ENCODE results near the gene CLC.
"Not testable (repeated sequence)": the region's sequence is repeated elsewhere in the genome, so short reads cannot be mapped to it uniquely, and the experiment has no call there.

CLC gene

DNA sequence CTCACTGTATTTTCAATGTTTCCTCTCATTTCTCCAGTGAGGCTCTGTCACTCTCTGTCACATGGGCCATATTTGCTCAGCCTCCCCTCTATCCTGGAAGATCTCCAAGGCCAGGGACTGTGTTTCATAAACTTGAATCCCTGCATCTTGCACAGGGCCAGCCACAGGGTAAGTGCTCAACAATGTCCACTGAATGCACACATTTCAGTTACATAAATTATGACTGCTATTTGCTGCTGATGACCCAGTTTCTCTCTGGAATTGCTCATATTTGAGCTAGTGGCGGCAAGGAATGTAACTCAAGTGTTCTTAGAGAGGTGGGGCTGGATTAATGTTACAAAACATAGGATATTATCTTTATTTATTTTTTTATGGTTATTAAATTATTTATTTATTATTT lies 6.1 kb downstream of the CLC start:
- DNase-seq (ENCODE audit: low read depth in 1 of 2, low spot score in 1 of 2), result no peak

- no peak for DNase-seq (ENCODE audit: low read depth in 1 of 2, low spot score in 1 of 2)
Observed at GRCh38 chr19:39729594-39729993, 8.2 kb downstream of the CLC start.

DNA sequence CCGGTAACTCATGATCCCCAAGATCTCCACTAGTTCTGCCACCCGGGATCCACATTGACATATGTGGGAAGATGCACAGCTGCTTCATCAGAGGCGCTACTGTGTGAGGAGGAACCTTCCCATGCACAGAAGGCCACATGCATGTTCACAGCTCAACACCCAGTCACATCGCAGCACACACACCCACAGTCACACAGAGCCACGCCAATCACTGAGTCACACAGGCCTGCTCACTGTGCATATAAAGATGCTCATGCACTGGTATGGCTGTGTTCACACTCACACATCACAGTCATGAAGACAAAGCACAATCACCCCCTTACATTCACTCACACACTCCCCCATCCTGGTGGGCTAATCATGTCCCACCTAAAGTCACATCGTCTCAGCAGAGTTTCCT lies 9.8 kb downstream of the CLC start:
- no peak for DNase-seq (ENCODE audit: low read depth in 1 of 2, low spot score in 1 of 2)

DNA sequence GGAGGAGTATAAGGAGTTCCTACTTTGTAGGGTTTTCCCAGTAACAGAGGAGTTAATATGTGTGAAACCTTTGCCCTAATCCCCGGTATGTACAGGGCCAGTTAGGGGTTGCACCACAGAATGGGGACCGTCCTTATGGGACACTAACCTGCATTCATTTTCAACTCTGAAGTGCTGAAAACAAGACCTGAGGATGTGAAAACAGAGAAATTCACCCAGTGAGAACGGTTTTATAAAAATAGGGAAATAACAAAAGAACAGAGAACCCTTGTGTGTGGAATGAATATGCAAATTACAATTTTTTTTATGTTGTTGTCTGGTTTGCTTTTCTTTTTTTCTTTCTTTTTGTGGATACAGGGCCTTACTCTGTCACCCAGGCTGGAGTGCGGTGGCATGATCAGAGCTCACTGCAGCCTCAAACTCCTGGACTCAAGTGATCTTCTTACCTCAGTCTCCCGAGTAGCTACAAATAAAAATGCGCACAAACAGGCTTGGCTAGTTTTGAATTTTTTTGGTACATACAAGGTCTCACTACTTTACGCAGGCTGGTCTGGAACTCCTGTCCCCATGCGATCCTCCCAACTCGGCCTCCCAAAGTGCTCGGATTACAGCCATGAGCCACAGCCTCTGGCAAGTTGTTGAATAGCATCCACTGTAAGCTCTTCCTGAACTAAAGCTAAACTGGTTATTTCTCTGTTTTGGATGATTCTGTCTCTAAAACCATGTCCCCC lies 10.6 kb downstream of the CLC start:
- no peak for DNase-seq (ENCODE audit: low read depth in 1 of 2, low spot score in 1 of 2)

- no peak for DNase-seq (ENCODE audit: low read depth in 1 of 2, low spot score in 1 of 2)
Observed at GRCh38 chr19:39725995-39726394, 11.8 kb downstream of the CLC start.

- DNase-seq (ENCODE audit: low read depth in 1 of 2, low spot score in 1 of 2), result not testable (repeated sequence)
Observed at GRCh38 chr19:39720144-39720543, 17.7 kb downstream of the CLC start.

- no peak for DNase-seq (ENCODE audit: low read depth in 1 of 2, low spot score in 1 of 2)
Observed at GRCh38 chr19:39710333-39710890, 27.4 kb downstream of the CLC start.

GRCh38 chr19:39709026-39709872 lies 28.6 kb downstream of the CLC start:
- DNase-seq (ENCODE audit: low read depth in 1 of 2, low spot score in 1 of 2), result no peak

- DNase-seq (ENCODE audit: low read depth in 1 of 2, low spot score in 1 of 2), result no peak
Observed at GRCh38 chr19:39708594-39708993, 29.2 kb downstream of the CLC start.

DNA sequence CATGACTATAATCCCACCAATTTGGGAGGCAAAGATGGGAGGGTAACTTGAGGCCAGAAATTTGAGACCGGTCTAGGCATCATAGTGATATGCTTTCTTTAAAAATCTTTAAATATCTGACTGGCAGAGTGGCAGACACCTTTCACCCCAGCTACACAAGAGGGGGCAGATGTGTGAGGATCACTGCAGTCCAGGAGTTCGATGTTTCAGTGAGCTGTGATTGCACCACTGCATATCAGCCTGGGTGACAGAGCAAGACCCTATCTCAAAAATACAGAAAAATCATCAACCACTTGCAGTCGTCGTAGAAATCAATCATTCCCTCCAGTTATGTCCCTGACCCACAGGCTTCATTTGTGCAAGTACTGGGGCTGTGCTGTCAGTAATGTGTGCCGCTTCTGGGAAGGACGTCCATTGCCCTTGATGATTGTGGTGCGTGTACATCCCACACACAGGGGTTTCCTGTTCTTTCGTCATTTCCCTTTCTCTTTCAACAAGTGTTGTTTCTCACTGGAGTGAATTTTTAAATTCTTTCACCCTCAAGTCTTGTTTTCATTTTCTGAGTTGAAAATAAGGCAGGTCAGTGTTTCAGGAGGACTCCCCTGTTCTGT lies 32.1 kb downstream of the CLC start:
- DNase-seq (ENCODE audit: low read depth in 1 of 2, low spot score in 1 of 2), result no peak

- no peak for DNase-seq (ENCODE audit: low read depth in 1 of 2, low spot score in 1 of 2)
Observed at GRCh38 chr19:39704181-39705044, 33.4 kb downstream of the CLC start, which contains the start of gene LGALS14. Gene LGALS14 (plus strand): TSS chr19:39704481. CDS start chr19:39704529, 48 bp downstream.

DNA sequence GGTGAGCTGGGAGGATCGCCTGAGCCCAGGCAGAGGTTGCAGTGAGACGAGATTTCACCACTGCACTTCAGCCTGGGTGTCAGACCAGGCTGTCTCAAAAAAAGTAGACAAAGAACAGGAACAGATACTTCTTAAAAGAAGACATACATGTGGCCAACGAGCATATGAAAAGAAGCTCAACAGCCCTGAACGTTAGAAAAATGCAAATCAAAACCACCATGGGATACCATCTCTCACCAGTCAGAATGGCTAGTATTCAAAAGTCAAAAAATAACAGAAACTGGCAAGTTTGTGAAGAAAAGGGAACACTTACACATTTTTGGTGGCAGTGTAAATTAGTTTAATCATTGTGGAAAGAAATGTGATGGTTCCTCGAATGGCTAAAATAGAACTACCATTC lies 36.5 kb downstream of the CLC start:
- DNase-seq (ENCODE audit: low read depth in 1 of 2, low spot score in 1 of 2), result no peak

- no peak for DNase-seq (ENCODE audit: low read depth in 1 of 2, low spot score in 1 of 2)
Observed at GRCh38 chr19:39698535-39698934, 39.3 kb downstream of the CLC start.

DNA sequence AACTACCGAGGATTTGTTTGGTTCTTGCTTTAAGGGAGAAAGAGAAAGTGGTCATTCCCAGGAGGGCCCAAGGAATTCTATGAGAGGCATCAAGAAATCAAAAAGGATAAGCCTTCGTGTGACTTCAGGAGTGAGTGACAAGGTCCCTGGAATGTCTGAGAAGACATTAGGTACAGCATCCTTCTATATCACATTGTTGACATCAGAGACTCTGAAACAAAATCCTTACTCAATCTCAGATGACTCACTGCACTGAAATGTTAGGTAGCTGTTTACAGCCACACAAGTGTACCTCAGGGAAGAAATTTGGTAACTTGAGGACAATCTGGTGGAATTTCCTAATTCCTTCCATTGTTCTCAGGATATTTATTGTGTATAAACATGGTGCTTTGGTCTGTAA lies 41.4 kb downstream of the CLC start:
- DNase-seq (ENCODE audit: low read depth in 1 of 2, low spot score in 1 of 2), result no peak

GRCh38 chr19:39695759-39696158 lies 42.1 kb downstream of the CLC start:
- DNase-seq (ENCODE audit: low read depth in 1 of 2, low spot score in 1 of 2), result no peak

- no peak for DNase-seq (ENCODE audit: low read depth in 1 of 2, low spot score in 1 of 2)
Observed at GRCh38 chr19:39692822-39693221, 45.0 kb downstream of the CLC start.

DNA sequence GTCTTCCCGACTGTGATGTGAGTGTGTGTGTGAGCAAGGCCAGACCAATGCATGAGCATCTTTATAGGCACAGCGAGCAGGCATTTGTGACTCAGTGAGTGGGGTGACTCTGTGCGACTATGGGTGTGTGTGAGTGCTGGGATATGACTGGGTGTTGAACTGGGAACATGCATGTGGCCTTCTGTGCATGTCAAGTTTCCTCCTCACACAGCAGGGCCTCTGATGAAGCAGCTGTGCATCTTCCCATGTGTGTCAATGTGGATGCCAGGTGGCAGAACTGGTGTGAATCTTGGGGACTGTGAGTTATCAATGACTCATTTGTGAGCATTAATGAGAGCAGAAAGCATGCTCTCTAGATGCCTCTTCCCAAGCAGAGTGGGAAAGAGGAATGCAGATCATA lies 45.7 kb downstream of the CLC start:
- no peak for DNase-seq (ENCODE audit: low read depth in 1 of 2, low spot score in 1 of 2)

DNA sequence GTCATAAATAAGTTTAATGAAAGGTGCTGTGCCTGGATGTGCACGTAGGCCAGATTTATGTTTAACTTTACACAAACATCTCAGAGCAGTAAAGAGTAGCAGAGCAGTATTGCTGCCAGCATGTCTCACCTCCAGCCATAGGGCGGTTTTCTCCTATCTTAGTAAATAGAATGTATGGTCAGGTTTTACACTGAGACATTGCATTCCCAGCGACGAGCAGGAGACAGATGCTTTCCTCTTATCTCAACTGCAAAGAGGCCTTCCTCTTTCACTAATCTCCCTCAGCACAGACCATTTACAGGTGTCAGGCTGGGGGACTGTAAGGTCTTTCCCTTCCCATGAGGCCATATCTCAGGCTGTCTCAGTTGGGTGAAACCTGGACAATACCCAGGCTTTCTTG lies 49.2 kb downstream of the CLC start:
- DNase-seq (ENCODE audit: low read depth in 1 of 2, low spot score in 1 of 2), result not testable (repeated sequence)

GRCh38 chr19:39686739-39687138 lies 51.1 kb downstream of the CLC start:
- DNase-seq (ENCODE audit: low read depth in 1 of 2, low spot score in 1 of 2), result no peak

DNA sequence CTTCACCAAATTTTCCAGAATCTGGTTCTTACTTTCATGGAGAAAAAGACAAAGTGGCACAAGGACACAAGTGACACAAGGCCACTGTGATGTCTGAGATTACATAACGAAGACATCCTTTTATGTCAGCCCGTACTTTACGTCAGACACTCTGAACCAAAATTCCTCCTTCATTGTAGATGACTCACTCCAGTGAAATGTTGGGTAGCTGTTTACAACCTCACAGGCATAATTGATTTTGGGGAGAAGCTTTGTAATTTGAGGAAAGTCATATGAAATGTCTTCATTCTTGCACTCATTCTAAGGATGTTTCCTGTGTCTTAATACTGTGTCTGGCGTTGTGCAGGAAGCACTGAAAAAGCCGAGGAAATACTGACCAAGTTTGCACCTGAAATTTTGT lies 53.6 kb downstream of the CLC start:
- DNase-seq (ENCODE audit: low read depth in 1 of 2, low spot score in 1 of 2), result no peak

GRCh38 chr19:39681416-39681815 lies 56.4 kb downstream of the CLC start:
- no peak for DNase-seq (ENCODE audit: low read depth in 1 of 2, low spot score in 1 of 2)

Data from activated T-helper 1 cell treated with anti-CD3 and anti-CD28 coated beads, Interleukin-2, amount 50 U/mL, for 16 hours (primary cell).